Esophagus muscularis mucosa (tissue), 4 donors: ENCODE data around the gene LEAP2. TPM values are rescaled to one million over a fixed set of nuclear protein-coding genes. Genes with fewer than 3 reads are reported as not detected.

Experiments
- DNase-seq: peaks from one replicate; pipeline ENCODE4 v3.0.0-alpha.2; 2017; ENCODE audit errors: extremely low spot score
- H3K27ac ChIP-seq, 4 donors: fragments of 200-600 bp; sonication (generic); replicated peaks in 1 of 4; 1 replicate in 3 of 4; 2 replicates in 1 of 4; pipeline ENCODE4 v1.5.1; 2016 to 2019; ENCODE audit warnings: mild to moderate bottlenecking in 1 of 4
- H3K27me3 ChIP-seq, 4 donors: fragments of 200-600 bp; sonication (generic); one replicate each; pipeline versions ENCODE4 v1.5.1 to v1.6.0; 2016 to 2019
- H3K36me3 ChIP-seq, 4 donors: fragments of 200-600 bp; sonication (generic); one replicate each; pipeline ENCODE4 v1.5.1; 2016 to 2019
- H3K4me1 ChIP-seq, 4 donors: fragments of 200-600 bp; sonication (generic); one replicate each; pipeline ENCODE4 v1.5.1; 2016 to 2019
- H3K4me3 ChIP-seq, 4 donors: fragments of 200-600 bp; sonication (generic); 1 replicate in 2 of 4; 2 replicates in 2 of 4; pipeline ENCODE4 v1.5.1; 2016 to 2019; ENCODE audit warnings: mild to moderate bottlenecking in 4 of 4, moderate library complexity in 1 of 4
- H3K9me3 ChIP-seq, 4 donors: fragments of 200-600 bp; sonication (generic); 1 replicate in 3 of 4; 2 replicates in 1 of 4; pipeline ENCODE4 v1.5.1; 2016 to 2019
- CTCF ChIP-seq, 3 experiments: fragments of 200-600 bp in 2 of 3; fragments of 450-650 bp in 1 of 3; sonication (generic) in 2 of 3; IDR thresholded peaks; one replicate each; pipeline ENCODE4 v1.5.1; 2017 to 2019; ENCODE audit warnings: antibody characterized with exemption in 3 of 3, mild to moderate bottlenecking in 2 of 3, moderate library complexity in 1 of 3
- EP300 ChIP-seq: sonication (generic); formaldehyde crosslinking; IDR thresholded peaks from one replicate; pipeline ENCODE4 v1.6.1; 2017; ENCODE audit warnings: antibody characterized with exemption
- POLR2A ChIP-seq: fragments of 450-650 bp; IDR thresholded peaks from one replicate; pipeline ENCODE4 v1.6.1; 2017; ENCODE audit warnings: antibody characterized with exemption, moderate library complexity, mild to moderate bottlenecking, low read depth
- POLR2AphosphoS5 ChIP-seq, 2 donors: sonication (generic); formaldehyde crosslinking; IDR thresholded peaks; one replicate each; pipeline ENCODE4 v1.6.1; 2017; ENCODE audit warnings: antibody characterized with exemption in 2 of 2
- WGBS: methylation state at CpG from one replicate; pipeline ENCODE4 v1.1.5; 2018; 5-methylcytosine and 5-hydroxymethylcytosine counted together
- intact Hi-C: fragments of 100-400 bp; cut with DNase I; formaldehyde crosslinking; loops from one replicate; pipeline ENCODE4 v1.15.1; 2023
- total RNA-seq, 4 donors: library from RNA; depleted of rRNA; stranded (reverse); fragments of >200 nt; gene quantifications; one replicate each; pipeline versions ENCODE4 v1.1.0 to v1.2.1, GENCODE V29; 2016

The LEAP2 gene
- total RNA-seq, 4 donors from 2014 or later, result 0.23 to 1.2 (median 0.26) TPM; not detected in 1

- 77% methylated on average over 2 of the region's 2 CpGs for WGBS
These were observed 13.5 kb upstream of the LEAP2 start for GRCh38 chr5:132859889-132860437.

GRCh38 chr5:132860742-132861141 lies 12.7 kb upstream of the LEAP2 start:
- H3K9me3 ChIP-seq, result no peaks in the 10 kb centered on the region
- no peaks in the 10 kb centered on the region for H3K27me3 ChIP-seq
- no peak for DNase-seq
- no peak overlapping the region for H3K4me3 ChIP-seq
- H3K36me3 ChIP-seq, result no peaks in the 10 kb centered on the region
- H3K27ac ChIP-seq, result no peak overlapping the region
- TF ChIP-seq EP300, result no peak
- no peak for TF ChIP-seq POLR2AphosphoS5 (IDR thresholded peaks at IDR 0.05)
- no peak for TF ChIP-seq CTCF (IDR thresholded peaks at IDR 0.05)
- TF ChIP-seq POLR2A, result no peak
- intact Hi-C loops, result no loop called here
- 62% methylated on average over 5 of the region's 5 CpGs for WGBS
- H3K4me1 ChIP-seq, result peaks cover 3 to 5% (median 4%) of the 10 kb centered on the region in 4 donors

More at GRCh38 chr5:132859889-132860437, 13.5 kb upstream of the LEAP2 start:
- H3K27me3 ChIP-seq, result no peaks in the 10 kb centered on the region
- no peaks in the 10 kb centered on the region for H3K9me3 ChIP-seq
- TF ChIP-seq EP300 (no peak), POLR2A (no peak), CTCF (IDR thresholded peaks at IDR 0.05) (no peak), POLR2AphosphoS5 (IDR thresholded peaks at IDR 0.05) (no peak)
- no peak overlapping the region for H3K27ac ChIP-seq
- no peaks in the 10 kb centered on the region for H3K36me3 ChIP-seq
- no peak overlapping the region for H3K4me3 ChIP-seq
- H3K4me1 ChIP-seq, result no peaks in the 10 kb centered on the region
- intact Hi-C loops, result no loop called here
- no peak for DNase-seq

GRCh38 chr5:132865668-132866341 lies 7.7 kb upstream of the LEAP2 start:
- no peak for DNase-seq
- Histone ChIP-seq H3K4me3 (peak overlapping the region; percentile 70 to 91 (median 82)), H3K4me1 (peaks cover 13 to 31% (median 21%) of the 10 kb centered on the region in 4 donors), H3K27me3 (no peaks in the 10 kb centered on the region), H3K36me3 (peaks cover 14 to 33% (median 32%) of the 10 kb centered on the region in 4 donors), H3K9me3 (no peaks in the 10 kb centered on the region), H3K27ac (peak overlapping the region; percentile 90 to 96 (median 92))
- intact Hi-C loops, result loop anchor here (5.0 kb wide), 1 partner anchor 34 kb away; the partner anchor contains the start of gene SHROOM1
- TF ChIP-seq CTCF (IDR thresholded peaks at IDR 0.05) (no peak), POLR2A (no peak), EP300 (no peak), POLR2AphosphoS5 (IDR thresholded peaks at IDR 0.05) (no peak)
- 29% methylated on average over 29 of the region's 30 CpGs for WGBS

- Histone ChIP-seq H3K27me3 (no peaks in the 10 kb centered on the region), H3K4me3 (peak within 1 kb of the TSS; percentile 70 to 91 (median 82)), H3K4me1 (peaks cover 13 to 31% (median 21%) of the 10 kb centered on the region in 4 donors), H3K36me3 (peaks cover 15 to 40% (median 34%) of the 10 kb centered on the region in 4 donors), H3K9me3 (no peaks in the 10 kb centered on the region), H3K27ac (peak within 1 kb of the TSS; percentile 90 to 96 (median 92))
- TF ChIP-seq POLR2AphosphoS5 (IDR thresholded peaks at IDR 0.05) (peak; percentile 98), POLR2A (peak; percentile 86), CTCF (IDR thresholded peaks at IDR 0.05) (peak; percentile 18 to 38 (median 23)), EP300 (no peak)
- intact Hi-C loops, result loop anchor here (5.0 kb wide), 1 partner anchor 34 kb away; the partner anchor contains the start of gene SHROOM1
- 0% methylated on average over 35 of the region's 55 CpGs for WGBS
- peak; percentile 98 for DNase-seq
These were observed 7.0 kb upstream of the LEAP2 start, which contains the start of the genes GDF9 and UQCRQ for GRCh38 chr5:132866342-132867045. Gene GDF9, minus strand, starts transcription at chr5:132866469. Its CDS starts 1,936 bp downstream, at chr5:132864533. Gene UQCRQ, plus strand, starts transcription at chr5:132866642. Its CDS starts 240 bp downstream, at chr5:132866882.
